Gastrocnemius medialis (tissue), 4 donors: ENCODE results near the gene SDF2L1. TPM values are rescaled to one million over a fixed set of nuclear protein-coding genes. Genes with fewer than 3 reads are reported as not detected.
"Not testable (repeated sequence)": the region's sequence is repeated elsewhere in the genome, so short reads cannot be mapped to it uniquely, and the experiment has no call there.

Experiments used
- ATAC-seq, 2 donors: fragments of 150-250 bp; one replicate each; pipeline ENCODE4 v1.9.1; 2016
- DNase-seq, 2 donors: peaks; one replicate each; pipeline ENCODE4 v3.0.0-alpha.2; 2019
- H3K27ac ChIP-seq, 4 donors: fragments of 200-600 bp; sonication (generic); 1 replicate in 1 of 4; 2 replicates in 3 of 4; pipeline ENCODE4 v1.5.1; 2016 to 2018; ENCODE audit warnings: mild to moderate bottlenecking in 2 of 4, moderate library complexity in 1 of 4
- H3K27me3 ChIP-seq, 3 donors: fragments of 200-600 bp; sonication (generic) in 2 of 3; 1 replicate in 1 of 3; 2 replicates in 2 of 3; pipeline versions ENCODE4 v1.5.1 to v1.6.0; 2016 to 2019; ENCODE audit warnings: mild to moderate bottlenecking in 1 of 3, moderate library complexity in 1 of 3
- H3K36me3 ChIP-seq, 2 donors: fragments of 200-600 bp; sonication (generic) in 1 of 2; one replicate each; pipeline ENCODE4 v1.5.1; 2017 to 2018
- H3K4me1 ChIP-seq, 2 donors: fragments of 200-600 bp; sonication (generic) in 1 of 2; one replicate each; pipeline ENCODE4 v1.5.1; 2016 to 2017; ENCODE audit warnings: mild to moderate bottlenecking in 2 of 2
- H3K4me3 ChIP-seq, 4 donors: fragments of 200-600 bp; sonication (generic) in 3 of 4; 1 replicate in 1 of 4; 2 replicates in 3 of 4; pipeline ENCODE4 v1.5.1; 2016 to 2019; ENCODE audit warnings: mild to moderate bottlenecking in 2 of 4
- H3K9me3 ChIP-seq, 3 donors: fragments of 200-600 bp; sonication (generic) in 2 of 3; 1 replicate in 1 of 3; 2 replicates in 2 of 3; pipeline ENCODE4 v1.5.1; 2016 to 2019
- POLR2A ChIP-seq, 2 donors: fragments of 450-650 bp; IDR thresholded peaks; one replicate each; pipeline ENCODE4 v1.6.1; 2017; ENCODE audit warnings: antibody characterized with exemption in 2 of 2, mild to moderate bottlenecking in 2 of 2, moderate library complexity in 2 of 2
- in situ Hi-C, 4 donors: fragments of 200-750 bp; cut with MboI; loops; one replicate each; pipeline versions ENCODE4 v1.15.0 to v1.8.0; 2017; ENCODE audit warnings: low sequenced_read_pairs in 4 of 4
- intact Hi-C: fragments of 100-400 bp; cut with DNase I; formaldehyde crosslinking; loops from one replicate; pipeline ENCODE4 v1.15.1; 2023; ENCODE audit warnings: low total_unique reads
- total RNA-seq, 4 donors: library from RNA; depleted of rRNA; stranded (reverse); fragments of >200 nt; gene quantifications; one replicate each; pipeline versions ENCODE4 v1.1.0 to v1.2.3, GENCODE V29; 2016
- TF ChIP-seq, protein P1 (sequence below), 5 experiments: fragments of 450-650 bp in 3 of 5; fragments of 200-600 bp in 2 of 5; sonication (generic) in 2 of 5; IDR thresholded peaks in 4 of 5; conservative IDR thresholded peaks in 1 of 5; 1 replicate in 4 of 5; 2 replicates in 1 of 5; pipeline ENCODE4 v1.5.1; 2016 to 2019; ENCODE audit warnings: antibody characterized with exemption in 5 of 5, mild to moderate bottlenecking in 3 of 5, moderate library complexity in 3 of 5

SDF2L1 gene
- total RNA-seq, 4 donors from 2014 or later: 8.5 to 33.2 (median 23.3) TPM

DNA sequence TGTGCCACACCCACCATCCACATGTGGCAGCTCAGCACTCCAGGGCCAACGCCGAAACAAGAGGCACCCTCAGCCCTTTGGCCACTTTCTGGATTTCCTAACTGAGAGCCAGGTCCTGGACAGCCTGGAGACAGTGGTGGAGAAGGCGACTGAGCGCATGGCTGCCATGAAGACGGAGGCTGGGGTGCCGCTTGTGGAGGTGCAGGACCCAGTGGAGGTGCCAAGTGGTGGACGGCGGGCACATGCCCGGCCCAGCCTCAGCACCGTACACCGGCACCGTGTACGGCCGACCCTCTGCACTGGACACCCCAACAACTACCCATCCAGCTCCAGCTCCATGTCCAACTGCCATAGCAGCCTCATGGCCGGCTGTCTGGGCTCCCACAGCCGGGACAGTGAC is 8.0 kb upstream of the SDF2L1 start:
- no peaks in the 10 kb centered on the region for H3K36me3 ChIP-seq
- TF ChIP-seq, protein P1, sequence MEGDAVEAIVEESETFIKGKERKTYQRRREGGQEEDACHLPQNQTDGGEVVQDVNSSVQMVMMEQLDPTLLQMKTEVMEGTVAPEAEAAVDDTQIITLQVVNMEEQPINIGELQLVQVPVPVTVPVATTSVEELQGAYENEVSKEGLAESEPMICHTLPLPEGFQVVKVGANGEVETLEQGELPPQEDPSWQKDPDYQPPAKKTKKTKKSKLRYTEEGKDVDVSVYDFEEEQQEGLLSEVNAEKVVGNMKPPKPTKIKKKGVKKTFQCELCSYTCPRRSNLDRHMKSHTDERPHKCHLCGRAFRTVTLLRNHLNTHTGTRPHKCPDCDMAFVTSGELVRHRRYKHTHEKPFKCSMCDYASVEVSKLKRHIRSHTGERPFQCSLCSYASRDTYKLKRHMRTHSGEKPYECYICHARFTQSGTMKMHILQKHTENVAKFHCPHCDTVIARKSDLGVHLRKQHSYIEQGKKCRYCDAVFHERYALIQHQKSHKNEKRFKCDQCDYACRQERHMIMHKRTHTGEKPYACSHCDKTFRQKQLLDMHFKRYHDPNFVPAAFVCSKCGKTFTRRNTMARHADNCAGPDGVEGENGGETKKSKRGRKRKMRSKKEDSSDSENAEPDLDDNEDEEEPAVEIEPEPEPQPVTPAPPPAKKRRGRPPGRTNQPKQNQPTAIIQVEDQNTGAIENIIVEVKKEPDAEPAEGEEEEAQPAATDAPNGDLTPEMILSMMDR (IDR thresholded peaks at IDR 0.05 in 4 of 5, conservative IDR thresholded peaks at IDR 0.05 in 1 of 5): no peak
- TF ChIP-seq POLR2A (IDR thresholded peaks at IDR 0.05): no peak
- intact Hi-C loops (no loop called here), in situ Hi-C loops (no loop called here)
- H3K9me3 ChIP-seq: no peaks in the 10 kb centered on the region
- ATAC-seq: no peak
- H3K27me3 ChIP-seq: no peaks in the 10 kb centered on the region
- no peak for DNase-seq
- H3K27ac ChIP-seq: no peak overlapping the region
- H3K4me1 ChIP-seq: peaks cover 0 to 7% of the 10 kb centered on the region in 2 donors
- no peak overlapping the region for H3K4me3 ChIP-seq

DNA sequence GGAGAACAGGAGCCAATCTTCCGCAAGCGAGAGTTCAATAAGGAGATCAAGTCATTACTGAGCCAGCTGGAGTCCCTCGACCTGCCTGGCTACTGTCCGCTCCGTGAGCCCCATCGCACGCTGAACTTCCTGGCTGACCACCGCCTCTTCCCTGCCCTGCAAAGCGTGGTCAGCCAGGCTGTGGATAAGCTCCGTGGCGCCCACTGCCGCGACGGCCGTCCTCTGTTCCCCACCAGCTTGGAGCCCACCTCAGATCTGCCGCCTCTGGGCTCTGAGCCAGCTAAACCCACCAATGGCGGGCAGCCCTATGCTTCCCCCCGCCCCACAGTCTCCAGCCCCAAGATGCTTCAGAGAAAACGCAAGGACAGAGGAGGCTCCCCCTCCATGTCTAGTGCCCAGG is 7.3 kb upstream of the SDF2L1 start:
- intact Hi-C loops: no loop called here
- TF ChIP-seq, protein P1 (IDR thresholded peaks at IDR 0.05 in 4 of 5, conservative IDR thresholded peaks at IDR 0.05 in 1 of 5): no peak
- TF ChIP-seq POLR2A (IDR thresholded peaks at IDR 0.05): no peak
- Histone ChIP-seq H3K4me3 (no peak overlapping the region), H3K27ac (no peak overlapping the region), H3K9me3 (no peaks in the 10 kb centered on the region), H3K4me1 (peaks cover 0 to 3% of the 10 kb centered on the region in 2 donors), H3K27me3 (no peaks in the 10 kb centered on the region), H3K36me3 (no peaks in the 10 kb centered on the region)
- DNase-seq: no peak
- in situ Hi-C loops: no loop called here
- ATAC-seq: no peak

DNA sequence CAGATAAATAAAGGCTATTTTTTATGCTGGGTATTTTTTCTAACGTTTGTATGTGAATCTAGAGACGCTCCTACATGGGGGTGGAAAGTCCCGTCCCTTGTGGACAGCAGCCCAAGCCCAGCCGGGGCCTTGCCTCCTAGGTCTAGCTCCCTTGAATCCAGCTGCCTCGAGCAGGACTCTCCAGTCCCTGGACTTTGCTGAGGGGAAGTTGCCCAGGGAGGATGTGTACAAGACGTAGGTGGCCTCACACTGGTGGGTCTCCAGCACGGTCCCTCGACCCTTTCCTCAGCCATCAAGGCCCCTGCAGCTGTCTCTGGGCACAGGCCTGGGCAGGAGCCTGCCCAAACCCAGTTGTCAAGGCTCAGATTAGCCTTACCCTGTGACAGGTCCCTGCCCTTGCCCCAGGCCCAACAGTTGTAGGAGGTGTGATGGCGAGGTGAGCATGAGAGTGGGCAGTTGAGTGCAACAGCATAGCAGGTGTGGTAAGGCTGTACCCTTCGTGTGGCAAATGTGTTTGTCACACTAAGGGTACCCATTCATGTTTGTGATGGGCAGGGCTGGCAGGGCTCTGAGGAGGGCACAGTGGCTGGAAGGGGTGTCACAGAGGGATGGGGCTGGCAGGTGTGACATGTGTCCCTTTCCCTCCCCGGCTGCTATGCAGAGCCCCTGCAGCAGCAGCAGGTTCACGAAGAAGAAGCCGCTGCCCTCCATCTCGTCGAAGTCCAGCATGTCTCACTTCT is 6.2 kb upstream of the SDF2L1 start:
- H3K36me3 ChIP-seq: no peaks in the 10 kb centered on the region
- H3K9me3 ChIP-seq: no peaks in the 10 kb centered on the region
- H3K27ac ChIP-seq: no peak overlapping the region
- intact Hi-C loops (no loop called here), in situ Hi-C loops (no loop called here)
- no peak overlapping the region for H3K4me3 ChIP-seq
- no peaks in the 10 kb centered on the region for H3K27me3 ChIP-seq
- no peak for DNase-seq
- H3K4me1 ChIP-seq: no peaks in the 10 kb centered on the region
- TF ChIP-seq, protein P1 (IDR thresholded peaks at IDR 0.05 in 4 of 5, conservative IDR thresholded peaks at IDR 0.05 in 1 of 5): no peak
- no peak for TF ChIP-seq POLR2A (IDR thresholded peaks at IDR 0.05)
- no peak for ATAC-seq

DNA sequence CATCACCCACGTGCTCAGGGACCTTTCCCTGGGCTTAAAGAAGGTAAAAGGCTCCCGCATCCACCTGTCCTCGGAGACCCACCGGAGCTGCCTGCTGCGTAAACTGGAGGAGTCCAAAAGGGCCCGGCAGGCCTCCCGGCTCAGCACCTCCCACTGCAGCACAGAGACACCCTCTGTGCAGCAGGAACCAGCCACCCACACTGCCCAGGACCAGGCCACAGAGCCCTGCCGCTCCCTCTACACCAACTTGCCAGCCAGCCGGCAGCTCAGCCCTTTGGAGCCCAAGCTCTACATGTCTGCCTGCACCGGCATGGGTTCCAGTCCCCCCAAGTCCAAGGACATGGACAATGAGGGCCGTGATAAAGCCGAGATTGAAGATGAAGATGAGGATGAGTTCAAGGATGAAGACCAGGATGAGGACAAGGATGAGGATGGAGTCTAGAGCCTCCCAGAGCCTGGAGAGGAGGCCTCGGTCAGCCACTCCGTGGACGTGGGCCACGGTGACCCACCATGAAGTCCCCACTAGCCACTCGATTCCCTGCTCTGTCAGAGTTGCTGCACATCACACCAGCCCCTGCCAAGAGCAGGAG is 5.4 kb upstream of the SDF2L1 start:
- intact Hi-C loops: no loop called here
- no peaks in the 10 kb centered on the region for H3K36me3 ChIP-seq
- H3K4me1 ChIP-seq: no peaks in the 10 kb centered on the region
- H3K4me3 ChIP-seq: no peak overlapping the region
- no peak overlapping the region for H3K27ac ChIP-seq
- in situ Hi-C loops: no loop called here
- H3K27me3 ChIP-seq: no peaks in the 10 kb centered on the region
- DNase-seq: no peak
- H3K9me3 ChIP-seq: no peaks in the 10 kb centered on the region
- no peak for ATAC-seq
- TF ChIP-seq, protein P1 (IDR thresholded peaks at IDR 0.05 in 4 of 5, conservative IDR thresholded peaks at IDR 0.05 in 1 of 5): no peak
- no peak for TF ChIP-seq POLR2A (IDR thresholded peaks at IDR 0.05)

DNA sequence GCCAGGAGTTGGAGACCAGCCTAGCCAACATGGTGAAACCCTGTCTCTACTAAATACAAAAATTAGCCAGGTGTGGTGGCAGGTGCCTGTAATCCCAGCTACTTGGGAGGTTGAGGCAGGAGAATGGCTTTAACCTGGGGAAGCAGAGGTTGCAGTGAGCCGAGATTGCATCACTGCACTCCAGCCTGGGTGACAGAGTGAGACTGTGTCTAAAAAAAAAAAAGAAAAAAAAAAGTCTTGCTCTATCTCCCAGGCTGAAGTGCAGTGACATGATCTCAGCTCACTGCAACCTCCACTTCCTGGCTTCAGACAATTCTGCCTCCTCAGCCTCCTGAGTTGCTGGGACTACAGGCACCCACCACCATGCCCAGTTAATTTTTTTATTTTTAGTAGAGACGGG is 4.7 kb upstream of the SDF2L1 start:
- H3K9me3 ChIP-seq, in situ Hi-C loops, H3K27me3 ChIP-seq, H3K4me1 ChIP-seq, ATAC-seq, intact Hi-C loops, H3K27ac ChIP-seq, DNase-seq, H3K36me3 ChIP-seq, H3K4me3 ChIP-seq: not testable (repeated sequence)
